Stimulated activated CD8-positive, alpha-beta memory T cell treated with anti-CD3 and anti-CD28 coated beads, Interleukin-7, amount 100 ng/mL, for 48 hours (primary cell): ENCODE results near the gene GPR173.

Experiments used
- DNase-seq, 2 donors: peaks; one replicate each; pipeline ENCODE4 v3.0.0-alpha.2; 2020; ENCODE audit warnings: low read depth in 1 of 2; ENCODE audit errors: extremely low read depth in 1 of 2

GPR173 gene, protein sequence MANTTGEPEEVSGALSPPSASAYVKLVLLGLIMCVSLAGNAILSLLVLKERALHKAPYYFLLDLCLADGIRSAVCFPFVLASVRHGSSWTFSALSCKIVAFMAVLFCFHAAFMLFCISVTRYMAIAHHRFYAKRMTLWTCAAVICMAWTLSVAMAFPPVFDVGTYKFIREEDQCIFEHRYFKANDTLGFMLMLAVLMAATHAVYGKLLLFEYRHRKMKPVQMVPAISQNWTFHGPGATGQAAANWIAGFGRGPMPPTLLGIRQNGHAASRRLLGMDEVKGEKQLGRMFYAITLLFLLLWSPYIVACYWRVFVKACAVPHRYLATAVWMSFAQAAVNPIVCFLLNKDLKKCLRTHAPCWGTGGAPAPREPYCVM

DNA sequence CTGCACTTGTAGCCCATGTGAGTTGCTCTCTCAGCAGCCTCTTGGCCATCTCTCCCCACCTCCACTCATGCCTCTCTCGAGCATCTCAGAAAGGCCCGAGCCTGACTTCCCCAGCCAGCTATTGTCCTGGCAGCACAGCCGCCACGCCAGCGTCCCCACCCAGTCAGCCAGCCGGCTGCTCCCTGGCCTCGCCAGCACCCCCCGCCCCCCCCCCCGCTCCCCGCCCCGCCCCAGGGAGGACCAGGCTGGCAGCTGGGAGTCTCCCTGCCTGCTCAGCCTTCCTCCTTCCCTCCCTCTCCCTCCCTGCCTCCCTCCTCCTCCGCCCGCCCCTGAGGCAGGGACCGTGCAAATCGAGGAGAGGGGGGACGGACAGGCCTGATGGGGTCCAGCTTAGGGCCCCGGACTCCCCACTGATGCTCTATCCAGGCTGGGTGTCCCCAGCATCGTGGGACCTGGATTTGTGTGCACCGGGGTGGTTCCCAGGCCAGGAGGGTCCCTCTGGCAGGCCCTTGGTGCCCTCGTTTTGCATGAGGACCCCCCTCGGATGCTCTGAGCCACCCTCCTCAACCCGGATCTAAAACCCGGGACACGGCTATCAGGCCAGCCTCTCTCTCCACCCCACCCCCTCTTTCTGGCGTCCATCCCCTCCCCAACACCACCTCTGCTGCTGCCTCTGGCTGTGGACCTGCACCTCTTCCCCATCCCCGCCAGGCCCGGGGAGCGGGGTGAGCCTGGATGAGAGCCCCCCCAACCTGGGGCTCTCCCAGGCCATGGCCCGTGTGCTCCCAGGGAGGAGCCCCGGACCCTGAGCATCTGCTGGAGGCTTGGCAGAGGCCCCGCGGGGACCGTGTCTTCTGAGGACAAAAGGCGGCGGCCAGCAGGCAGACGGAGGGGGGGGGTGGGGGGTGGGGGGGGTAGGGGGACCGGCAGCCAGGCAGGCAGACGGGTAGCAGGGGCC is at the start of gene GPR173:
Gene GPR173, plus strand, starts transcription at position 621 of the 958 bp plus-strand sequence. CDS start 27,833 bp downstream, outside the sequence.
- DNase-seq = no peak

DNA sequence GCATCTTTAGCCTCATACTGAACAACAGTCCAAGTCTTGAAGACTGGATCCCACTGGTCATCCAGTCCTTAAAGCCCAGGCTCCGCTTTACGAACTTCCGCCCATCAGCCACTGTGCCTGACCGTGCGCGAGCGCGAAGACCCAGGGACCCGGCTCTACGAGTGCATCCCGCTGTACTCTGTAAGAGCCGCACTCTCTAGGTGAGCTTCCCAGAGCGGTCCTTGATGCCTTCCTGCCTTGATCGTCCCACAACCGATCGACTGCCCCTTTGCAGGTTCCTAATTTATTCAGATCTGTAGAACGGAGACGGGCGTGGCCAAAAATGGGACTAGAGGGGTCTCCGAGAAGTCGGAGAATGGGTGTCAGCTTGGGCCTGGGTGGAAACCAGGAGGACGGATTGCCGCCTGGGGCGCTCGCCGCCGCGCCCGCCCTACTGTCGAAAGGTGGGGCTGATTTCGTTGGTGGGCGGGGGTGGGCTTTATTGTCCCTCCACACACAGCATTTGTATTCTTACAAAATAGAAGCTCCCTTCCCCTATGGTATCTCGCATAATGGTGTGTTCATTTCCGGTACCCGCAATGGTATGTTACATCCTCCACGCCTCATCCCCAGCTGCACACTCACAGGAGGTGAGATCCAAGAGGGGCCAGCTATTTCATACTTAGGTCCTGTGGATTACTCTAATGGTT is 48.0 kb upstream of the GPR173 start:
- DNase-seq = no peak

DNA sequence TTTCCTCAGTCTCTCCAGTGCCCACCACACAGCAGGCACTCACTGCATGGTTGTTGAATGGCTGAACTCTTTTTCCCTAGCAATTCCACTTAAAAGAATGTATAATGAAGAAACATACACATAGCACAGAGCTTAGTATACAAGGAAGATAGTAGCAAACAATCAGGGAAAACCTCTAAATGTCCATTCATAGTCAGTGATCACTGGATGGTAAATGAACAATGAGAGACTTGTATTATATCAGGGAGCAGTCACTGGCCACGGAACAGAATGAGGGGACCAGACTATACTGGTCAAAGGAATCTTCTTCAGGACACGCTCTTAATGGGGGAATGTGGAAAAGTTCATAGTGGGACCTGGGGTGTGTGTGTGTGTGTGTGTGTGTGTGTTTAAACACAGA is 46.6 kb upstream of the GPR173 start:
- no peak for DNase-seq

DNA sequence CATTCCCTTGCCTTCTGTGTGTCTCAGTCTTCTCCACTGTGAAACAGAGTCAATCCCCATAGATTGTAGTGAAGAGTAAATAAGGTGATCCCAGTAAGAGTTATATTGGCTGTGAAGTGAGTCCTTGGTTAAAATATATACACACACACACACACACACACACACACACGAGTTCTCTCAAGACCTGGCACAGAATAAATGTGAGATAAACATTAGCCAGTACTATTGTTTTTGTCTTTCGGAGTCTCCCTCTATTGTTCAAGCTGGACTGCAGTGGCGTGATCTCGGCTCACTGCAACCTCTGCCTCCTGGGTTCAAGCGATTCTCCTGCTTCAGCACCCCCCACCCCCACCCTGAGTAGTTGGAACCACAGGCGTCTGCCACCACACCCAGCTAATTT is 45.5 kb upstream of the GPR173 start:
- no peak for DNase-seq

DNA sequence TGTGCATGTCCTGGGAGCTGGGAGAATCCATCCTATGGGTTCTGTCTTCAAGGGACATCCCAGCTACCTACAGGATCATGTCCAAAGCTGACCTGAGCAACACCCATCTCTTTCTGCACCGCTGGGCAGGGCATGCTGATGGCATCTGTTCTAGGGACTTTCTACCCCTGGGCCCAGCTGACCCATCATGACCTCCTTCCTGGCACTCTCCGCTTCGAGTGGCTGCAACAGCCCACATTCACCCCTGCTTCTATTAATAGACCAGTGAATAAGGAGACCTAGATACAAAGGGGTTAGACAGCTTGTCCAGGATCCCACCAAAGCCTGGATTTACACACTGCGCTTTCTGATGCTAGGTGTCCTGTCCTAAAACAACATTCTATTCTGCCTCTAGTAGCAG is 44.6 kb upstream of the GPR173 start:
- no peak for DNase-seq

DNA sequence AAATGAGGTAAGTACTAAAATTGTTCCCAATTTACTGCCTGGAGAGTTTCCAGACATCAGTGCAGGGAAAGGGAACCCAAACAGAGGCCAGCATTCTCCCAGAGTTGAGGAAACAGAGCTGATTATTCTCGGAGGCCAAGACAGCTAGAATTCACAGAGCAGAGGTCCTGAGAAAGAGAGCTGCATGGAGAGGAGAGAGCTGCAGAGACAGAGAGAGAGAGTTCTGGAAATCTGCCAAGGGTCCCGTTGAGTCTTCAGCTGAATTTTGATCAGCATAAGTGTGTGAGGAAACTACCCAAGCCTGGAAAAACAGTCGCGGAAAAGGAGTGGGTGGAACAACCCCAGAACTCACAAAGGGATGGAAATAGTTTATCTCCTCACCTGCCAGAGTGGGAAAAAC is 43.8 kb upstream of the GPR173 start:
- DNase-seq = no peak

DNA sequence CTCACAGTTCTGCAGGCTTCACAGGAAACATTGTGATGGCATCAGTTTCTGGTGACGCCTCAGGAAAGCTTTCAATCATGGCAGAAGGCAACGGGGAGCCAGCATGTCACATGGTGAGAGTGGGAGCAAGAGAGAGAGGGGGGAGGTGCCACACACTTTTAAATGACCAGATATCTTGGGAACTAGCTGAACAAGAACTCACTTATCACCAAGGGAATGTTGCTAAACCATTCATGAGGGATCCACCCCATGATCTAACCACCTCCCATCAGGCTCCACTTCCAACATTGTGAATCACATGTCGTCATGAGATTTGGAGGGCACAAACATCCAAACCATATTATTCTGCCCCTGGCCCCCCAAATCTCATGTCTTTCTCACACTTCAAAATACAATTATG is 43.3 kb upstream of the GPR173 start:
- DNase-seq = no peak

DNA sequence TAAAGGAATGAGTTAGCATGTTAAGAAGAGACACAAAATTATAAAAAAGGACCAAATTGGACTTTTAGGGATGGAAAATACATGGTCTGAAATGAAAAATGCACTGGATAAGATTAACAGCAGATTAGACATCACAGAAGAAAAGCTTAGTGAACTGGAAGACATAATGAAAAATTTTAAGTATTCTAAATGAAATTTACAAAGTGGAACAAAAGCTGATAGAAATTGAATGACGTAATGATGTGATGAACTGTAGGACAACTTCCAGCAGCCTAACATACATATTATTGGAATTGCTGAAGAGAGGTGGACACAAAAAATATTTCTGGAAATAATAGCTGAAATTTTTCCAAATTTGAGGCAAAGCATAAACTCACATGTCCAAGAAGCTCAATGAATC is 39.6 kb upstream of the GPR173 start:
- DNase-seq = no peak

DNA sequence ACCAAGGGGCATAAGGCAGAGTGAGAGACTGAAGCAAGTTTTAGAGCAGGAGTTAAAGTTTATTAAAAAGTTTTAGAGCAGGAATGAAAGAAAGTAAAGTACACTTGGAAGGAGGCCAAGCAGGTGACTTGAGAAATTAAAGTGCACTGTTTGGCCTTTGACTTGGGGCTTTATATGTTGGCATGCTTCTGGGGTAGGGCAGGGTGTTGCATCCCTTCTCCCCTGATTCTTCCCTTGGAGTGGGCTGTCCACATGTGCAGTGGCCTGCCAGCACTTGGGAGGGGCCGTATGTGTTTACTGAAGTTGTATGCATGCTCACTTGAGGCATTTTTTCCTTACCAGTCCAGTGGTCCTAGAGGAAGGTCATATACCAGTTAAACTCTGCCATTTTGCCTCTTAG is 35.3 kb upstream of the GPR173 start:
- no peak for DNase-seq

DNA sequence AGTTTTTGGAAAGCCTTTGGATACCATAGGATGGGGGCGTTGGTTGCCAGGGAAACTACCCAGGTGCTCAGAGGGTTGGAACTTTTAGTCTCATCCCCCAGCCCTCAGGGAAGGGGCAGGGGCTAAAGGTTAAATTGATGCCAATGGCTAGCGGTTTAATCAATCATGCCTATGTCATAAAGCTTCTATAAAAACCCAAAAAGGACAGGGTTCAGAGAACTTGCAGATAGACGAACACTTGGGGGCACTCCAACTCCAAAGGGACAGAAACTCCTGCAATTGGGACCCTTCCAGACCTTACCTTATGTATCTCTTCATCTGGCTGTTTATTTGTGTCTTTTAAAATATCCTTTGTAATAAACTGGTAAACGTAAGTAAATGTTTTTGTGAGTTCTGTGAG is 30.0 kb upstream of the GPR173 start:
- no peak for DNase-seq

DNA sequence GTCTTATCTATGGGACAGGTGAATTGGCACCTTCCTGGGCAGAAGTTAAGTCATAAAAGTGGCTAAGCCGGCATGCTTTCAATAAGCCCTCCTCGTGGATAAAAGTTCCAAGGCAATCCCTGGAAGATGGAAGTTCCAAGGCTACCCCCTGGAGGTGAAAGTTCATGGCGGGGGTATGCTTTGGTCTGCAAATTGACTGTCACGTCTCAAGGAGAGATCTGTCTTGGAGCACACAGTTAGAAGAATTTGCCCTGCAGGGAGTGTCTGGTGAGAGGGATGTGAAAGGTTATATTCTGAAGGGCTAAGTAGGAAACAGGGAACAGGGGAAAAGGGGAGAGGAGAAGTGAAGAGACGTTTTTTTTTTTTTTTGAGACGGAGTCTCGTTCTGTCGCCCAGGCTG is 26.2 kb upstream of the GPR173 start:
- no peak for DNase-seq

DNA sequence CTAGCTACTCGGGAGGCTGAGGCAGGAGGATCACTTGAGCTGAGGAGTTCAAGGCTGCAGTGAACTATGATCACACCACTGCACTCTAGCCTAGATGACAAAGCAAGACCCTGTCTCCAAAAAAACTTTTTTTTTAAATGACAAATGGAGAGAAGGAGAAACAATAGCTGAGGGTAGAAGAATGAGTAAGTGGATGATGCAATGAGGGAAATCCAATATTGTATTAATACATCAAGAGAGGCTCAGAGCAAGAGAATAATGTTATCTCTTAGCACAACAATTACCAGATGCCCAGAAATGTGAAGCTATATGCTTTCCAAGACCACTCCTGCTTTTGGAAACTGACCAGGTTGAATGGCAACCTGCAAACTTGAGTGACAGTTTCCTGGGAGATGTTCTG is 19.9 kb upstream of the GPR173 start:
- DNase-seq = no peak

DNA sequence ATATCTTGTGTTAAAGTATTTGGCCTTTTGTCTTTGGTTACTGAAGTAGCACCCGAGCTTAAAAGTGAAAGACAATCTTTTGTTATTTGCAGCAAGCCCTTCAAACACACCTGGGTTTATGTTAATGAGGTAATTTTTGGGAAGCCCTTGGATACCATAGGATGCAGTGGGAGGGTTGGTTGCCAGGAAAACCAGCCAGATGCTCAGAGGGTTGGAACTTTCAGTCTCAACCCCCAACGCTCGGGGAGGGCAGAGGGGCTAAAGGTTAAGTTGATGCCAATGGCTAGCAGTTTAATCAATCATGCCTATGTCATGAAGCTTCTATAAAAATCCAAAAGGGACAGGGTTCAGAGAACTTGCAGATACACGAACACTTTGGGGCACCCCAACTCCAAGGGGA is 17.2 kb upstream of the GPR173 start:
- DNase-seq = no peak

DNA sequence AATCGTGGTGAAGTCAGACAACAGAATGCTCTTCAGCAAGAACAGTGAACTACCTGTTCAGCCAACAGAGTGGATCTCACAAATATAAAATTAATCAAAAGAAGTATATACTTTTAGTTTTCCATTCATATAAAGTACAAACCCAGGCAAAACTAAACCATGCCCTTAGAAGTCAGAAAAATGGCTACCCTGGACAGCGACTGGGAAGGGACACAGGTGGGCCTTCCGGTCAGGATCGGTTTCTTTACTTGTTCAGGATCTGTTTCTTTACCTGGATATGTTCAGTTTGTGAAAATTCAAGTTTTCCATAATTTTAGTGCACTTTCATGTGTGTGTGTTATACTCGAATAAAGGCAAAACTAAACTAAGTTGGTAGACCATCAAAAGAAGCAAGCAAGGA is 12.4 kb upstream of the GPR173 start:
- DNase-seq = no peak

DNA sequence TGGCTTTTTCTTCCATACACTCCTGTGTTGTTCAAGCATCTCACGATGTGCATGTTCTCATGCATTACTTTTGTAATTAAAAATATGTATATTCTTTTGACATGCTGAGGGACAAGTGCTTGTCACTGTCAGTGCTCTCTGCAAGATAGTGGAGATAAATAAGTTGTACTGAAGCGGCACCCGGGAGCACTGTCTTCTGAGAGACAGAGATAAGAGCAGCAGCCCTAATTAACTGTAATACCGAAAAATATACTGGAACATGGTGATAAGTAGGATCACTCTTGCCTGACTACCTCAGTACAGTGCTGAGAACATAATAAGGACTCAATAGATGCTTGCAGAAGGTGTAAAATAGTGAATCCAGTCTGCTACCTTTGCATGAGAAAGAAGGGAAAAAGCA is 9.4 kb upstream of the GPR173 start:
- DNase-seq = no peak

DNA sequence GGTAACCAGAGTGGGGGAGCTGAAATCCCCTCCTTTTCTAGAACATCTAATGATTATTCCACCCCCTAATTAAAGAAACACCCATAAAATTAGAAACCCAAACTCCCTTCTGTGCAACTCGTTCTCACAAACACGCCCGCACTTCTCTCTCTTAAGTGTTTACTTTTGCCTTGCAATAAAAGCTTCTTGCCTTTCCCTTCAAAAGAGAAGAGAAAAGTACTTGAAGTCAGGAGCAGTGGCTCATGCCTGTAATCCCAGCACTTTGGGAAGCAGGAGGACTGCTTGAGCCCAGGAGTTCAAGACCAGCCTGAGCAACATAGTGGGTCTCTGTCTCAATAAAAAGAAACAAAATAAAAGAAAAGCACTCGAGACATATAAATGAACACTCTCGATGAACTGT is 3.6 kb upstream of the GPR173 start:
- DNase-seq = no peak

DNA sequence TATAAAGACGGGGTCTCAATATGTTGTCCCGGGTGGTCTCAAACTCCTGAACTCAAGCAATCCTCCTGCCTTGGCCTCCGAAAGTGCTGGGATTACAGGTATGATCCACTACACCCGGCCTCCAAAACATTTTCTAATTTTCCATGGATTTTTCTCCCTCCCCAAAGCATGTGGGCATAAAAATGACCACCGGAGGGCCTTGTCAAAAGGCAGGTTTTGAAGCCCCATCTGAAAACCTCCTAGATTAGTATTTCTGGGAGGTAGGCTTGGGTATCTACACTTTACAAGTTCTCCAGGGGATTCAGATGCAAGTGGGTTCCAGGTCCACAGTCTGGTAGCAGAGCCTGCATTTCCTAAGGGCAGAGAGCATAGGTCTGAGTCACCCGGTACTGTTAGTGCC is 1.4 kb upstream of the GPR173 start:
- DNase-seq = no peak

DNA sequence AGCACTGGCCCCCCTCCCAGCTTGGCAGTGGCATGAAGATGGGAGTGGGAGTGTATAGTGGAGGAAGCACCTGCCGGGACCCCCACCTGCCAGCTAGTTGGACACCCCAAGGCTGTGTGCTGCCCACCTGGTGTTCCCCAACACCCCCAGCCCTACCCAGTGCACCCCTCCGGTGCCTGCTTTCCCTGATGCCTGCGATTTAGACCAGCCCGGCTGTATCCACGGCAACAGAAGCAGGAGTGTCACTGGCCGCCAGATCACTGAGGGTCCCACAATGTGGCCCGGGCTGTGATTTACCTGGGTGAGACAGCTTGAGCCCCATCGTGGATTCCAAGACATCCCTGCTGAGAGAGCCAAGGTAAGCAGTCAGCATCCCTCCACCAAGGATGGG is 533 bp downstream of the GPR173 start:
- no peak for DNase-seq

DNA sequence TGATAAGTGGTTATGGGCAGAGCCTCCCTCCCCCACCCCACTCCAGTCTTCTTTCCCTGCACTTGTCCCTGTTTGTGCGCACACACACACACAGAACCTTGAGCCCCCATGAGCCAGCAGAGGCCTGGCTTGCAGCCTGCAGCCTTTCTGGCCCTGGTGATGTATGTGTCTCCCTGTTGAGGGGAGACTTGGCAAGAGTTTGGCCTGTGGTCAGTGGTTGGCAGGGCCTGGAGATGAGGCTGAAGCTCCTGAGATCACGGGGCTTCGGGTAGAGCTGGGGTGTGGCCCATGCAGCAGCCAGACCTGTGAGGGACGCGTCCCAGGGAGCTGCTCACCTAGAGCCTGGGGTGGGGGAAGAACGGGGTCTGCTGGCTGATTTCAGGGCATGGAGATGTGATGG is 2.3 kb downstream of the GPR173 start:
- no peak for DNase-seq

DNA sequence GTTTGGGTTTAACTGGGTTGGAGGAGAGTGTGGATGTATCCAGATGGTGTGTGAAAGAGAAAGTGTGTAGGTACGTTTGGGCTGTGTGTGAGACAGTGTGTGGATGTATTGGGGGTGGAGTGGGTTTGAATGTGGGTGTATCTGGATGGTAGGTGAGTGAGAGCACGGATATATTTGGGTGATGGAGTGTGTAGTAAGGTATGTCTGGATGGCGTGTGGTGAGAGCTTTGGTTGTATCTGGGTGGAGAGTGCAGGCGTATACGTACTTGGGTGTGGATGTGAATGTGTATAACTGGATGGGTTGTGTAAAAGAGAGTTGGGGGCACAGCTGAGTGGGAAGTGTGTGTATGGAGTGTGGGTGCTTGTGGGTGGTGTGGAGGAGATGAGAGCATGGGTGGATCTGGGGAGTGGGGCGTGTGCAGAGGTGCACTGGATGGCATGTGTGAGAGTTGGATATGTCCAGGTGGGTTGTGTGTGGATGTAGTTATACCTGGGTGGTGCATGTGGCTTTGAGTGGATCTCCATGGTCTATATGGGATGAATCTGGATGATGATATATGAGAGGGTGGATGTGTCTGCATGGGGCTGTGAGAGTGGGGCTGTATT is 6.8 kb downstream of the GPR173 start:
- DNase-seq = no peak

DNA sequence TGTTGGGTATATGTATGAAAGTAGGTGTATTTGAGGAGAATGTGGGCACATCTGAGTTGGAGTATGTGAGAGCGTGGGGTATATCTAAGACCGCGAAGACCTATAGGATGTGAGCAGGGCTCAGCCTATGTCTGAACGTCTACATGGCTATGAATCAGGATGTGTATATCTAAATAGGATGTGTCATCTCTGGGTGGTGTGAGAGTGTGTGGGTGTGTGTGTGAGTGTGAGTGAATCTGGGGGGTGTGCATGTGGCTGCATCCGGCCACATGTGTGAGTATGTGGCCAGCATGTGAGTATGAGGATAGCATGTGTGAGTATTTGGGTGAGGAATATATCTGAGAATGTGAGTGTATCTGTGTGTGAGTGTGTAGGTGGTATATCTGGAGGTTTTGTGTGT is 7.7 kb downstream of the GPR173 start:
- DNase-seq = no peak
